IMR-90 (cell line): Measurements from ENCODE around the gene TCF12. TPM values are rescaled to one million over a fixed set of nuclear protein-coding genes. Genes with fewer than 3 reads are reported as not detected.

Experiments
- ATAC-seq: fragments of 200-7000 bp; cut with Tn5 transposase; 2 replicates; pipeline ENCODE4 v1.9.1; 2020; ENCODE audit warnings: low read depth, mild to moderate bottlenecking, moderate library complexity
- BruUV-seq: library from RNA; stranded (reverse); fragments of 400-500 nt; replicated peaks from 2 replicates; lab custom pipeline; 2021; lab: Mats Ljungman, UMichigan
- CTCF ChIA-PET: fragments of 300-600 bp; formaldehyde crosslinking; extraction: SDS; loops from one replicate; lab custom pipeline; 2021; ENCODE audit warnings: antibody characterized with exemption; lab: Yijun Ruan, JAX
- POLR2A ChIA-PET: fragments of 300-600 bp; sonication (Branson Sonifier 250); formaldehyde crosslinking; loops from one replicate; lab custom pipeline; 2022; ENCODE audit warnings: antibody characterized with exemption; ENCODE audit not compliant: unreplicated experiment; lab: Charles Lee
- DNase-seq: peaks from one replicate; pipeline ENCODE4 v3.0.0; 2013
- H2AFZ ChIP-seq: replicated peaks from 2 replicates; pipeline ENCODE3; 2013; ENCODE audit warnings: low read length, mild to moderate bottlenecking; ENCODE audit not compliant: poor library complexity
- H2AK5ac ChIP-seq: 2 replicates; pipeline ENCODE4 v1.6.1; 2013; ENCODE audit warnings: low read depth, low read length, inconsistent platforms
- H2AK9ac ChIP-seq: replicated peaks from 2 replicates; pipeline ENCODE3; 2013; ENCODE audit warnings: mild to moderate bottlenecking, low read depth, low read length, moderate library complexity; ENCODE audit not compliant: poor library complexity
- H2BK120ac ChIP-seq: 2 replicates; pipeline ENCODE4 v1.6.1; 2013; ENCODE audit warnings: low read depth, low read length, inconsistent platforms
- H2BK15ac ChIP-seq: 3 replicates; pipeline ENCODE4 v1.6.1; 2013; ENCODE audit warnings: low read depth, low read length, inconsistent platforms
- H2BK20ac ChIP-seq: 2 replicates; pipeline ENCODE4 v1.6.1; 2013; ENCODE audit warnings: low read depth, mild to moderate bottlenecking, inconsistent platforms, low read length, moderate library complexity
- H2BK5ac ChIP-seq: 2 replicates; pipeline ENCODE4 v1.6.1; 2013; ENCODE audit warnings: mild to moderate bottlenecking, low read depth, low read length, inconsistent platforms; ENCODE audit not compliant: poor library complexity, severe bottlenecking
- H3K14ac ChIP-seq: replicated peaks from 2 replicates; pipeline ENCODE4 v1.6.1; 2013; ENCODE audit warnings: low read depth, low read length, inconsistent platforms
- H3K18ac ChIP-seq: 2 replicates; pipeline ENCODE4 v1.6.1; 2013; ENCODE audit warnings: low read depth, low read length, control low read depth
- H3K23ac ChIP-seq: 2 replicates; pipeline ENCODE4 v1.6.1; 2013; ENCODE audit warnings: low read depth, low read length, inconsistent platforms
- H3K27ac ChIP-seq: 2 replicates; pipeline ENCODE4 v1.5.1; 2013; ENCODE audit warnings: mild to moderate bottlenecking, control low read depth, low read length; ENCODE audit not compliant: insufficient read depth
- H3K27me3 ChIP-seq: 2 replicates; pipeline ENCODE4 v1.6.1; 2013; ENCODE audit warnings: low read length; ENCODE audit not compliant: control insufficient read depth, insufficient read depth
- H3K36me3 ChIP-seq: 2 replicates; pipeline ENCODE4 v1.6.1; 2013; ENCODE audit warnings: low read length, mixed read lengths; ENCODE audit not compliant: control insufficient read depth, insufficient read depth
- H3K4ac ChIP-seq: 2 replicates; pipeline ENCODE4 v1.6.1; 2013; ENCODE audit warnings: low read depth, low read length, inconsistent platforms
- H3K4me1 ChIP-seq: 2 replicates; pipeline ENCODE4 v1.6.1; 2013; ENCODE audit warnings: low read length, mixed read lengths; ENCODE audit not compliant: control insufficient read depth, insufficient read depth
- H3K4me2 ChIP-seq: 2 replicates; pipeline ENCODE4 v1.6.1; 2013; ENCODE audit warnings: low read depth, mild to moderate bottlenecking, control low read depth, low read length, moderate library complexity
- H3K4me3 ChIP-seq: 2 replicates; pipeline ENCODE4 v1.5.1; 2013; ENCODE audit warnings: low read depth, mild to moderate bottlenecking, control low read depth, low read length, moderate library complexity; ENCODE audit not compliant: insufficient read depth
- H3K56ac ChIP-seq: 2 replicates; pipeline ENCODE4 v1.6.1; 2013; ENCODE audit warnings: low read length, inconsistent platforms; ENCODE audit not compliant: insufficient read depth; ENCODE audit errors: extremely low read depth
- H3K79me1 ChIP-seq, 2 experiments: 2 replicates each; pipeline ENCODE4 v1.6.1; 2013; ENCODE audit warnings: low read length in 2 of 2, inconsistent platforms in 1 of 2, low read depth in 1 of 2
- H3K9ac ChIP-seq: 2 replicates; pipeline ENCODE4 v1.6.1; 2013; ENCODE audit warnings: low read depth, low read length, control low read depth
- H3K9me1 ChIP-seq: 2 replicates; pipeline ENCODE4 v1.6.1; 2013; ENCODE audit warnings: low read length, inconsistent platforms; ENCODE audit not compliant: insufficient read depth
- H3K9me3 ChIP-seq: 2 replicates; pipeline ENCODE4 v1.6.1; 2013; ENCODE audit warnings: low read length; ENCODE audit not compliant: control insufficient read depth, insufficient read depth
- H4K20me1 ChIP-seq: 2 replicates; pipeline ENCODE4 v1.6.1; 2013; ENCODE audit warnings: low read length, inconsistent platforms; ENCODE audit not compliant: insufficient read depth
- H4K5ac ChIP-seq: 2 replicates; pipeline ENCODE4 v1.6.1; 2013; ENCODE audit warnings: mild to moderate bottlenecking, low read depth, low read length, control low read depth
- H4K8ac ChIP-seq, 2 experiments: 2 replicates each; pipeline ENCODE4 v1.6.1; 2013; ENCODE audit warnings: low read depth in 2 of 2, low read length in 2 of 2, control low read depth in 1 of 2, inconsistent platforms in 1 of 2
- H4K91ac ChIP-seq: 2 replicates; pipeline ENCODE4 v1.6.1; 2013; ENCODE audit warnings: low read depth, low read length, inconsistent platforms; ENCODE audit not compliant: insufficient read depth
- BHLHE40 ChIP-seq: fragments of 150-350 bp; IDR thresholded peaks from 2 replicates; pipeline ENCODE4 v1.6.1; 2016; ENCODE audit warnings: mild to moderate bottlenecking, low read depth, low read length
- CTCF ChIP-seq: conservative IDR thresholded peaks from 2 replicates; pipeline ENCODE4 v1.5.1; 2012; ENCODE audit warnings: mild to moderate bottlenecking, low read depth, low read length, improper control_type of control experiment
- FOS ChIP-seq: fragments of 150-350 bp; IDR thresholded peaks from 2 replicates; pipeline ENCODE4 v1.6.1; 2016; ENCODE audit warnings: low read depth, low read length
- MAFK ChIP-seq: IDR thresholded peaks from 2 replicates; pipeline ENCODE4 v1.6.1; 2012; ENCODE audit warnings: low read depth, low read length, improper control_type of control experiment
- MAZ ChIP-seq: IDR thresholded peaks from 2 replicates; pipeline ENCODE4 v1.6.1; 2012; ENCODE audit warnings: low read depth, mild to moderate bottlenecking, low read length, improper control_type of control experiment, moderate library complexity, borderline replicate concordance
- MXI1 ChIP-seq: IDR thresholded peaks from 2 replicates; pipeline ENCODE4 v1.6.1; 2012; ENCODE audit warnings: low read depth, mild to moderate bottlenecking, low read length, moderate library complexity, borderline replicate concordance
- RCOR1 ChIP-seq: IDR thresholded peaks from 2 replicates; pipeline ENCODE4 v1.6.1; 2012; ENCODE audit warnings: mild to moderate bottlenecking, low read length, improper control_type of control experiment; ENCODE audit not compliant: insufficient replicate concordance
- SMC3 ChIP-seq: fragments of 150-350 bp; IDR thresholded peaks from 2 replicates; pipeline ENCODE4 v1.6.1; 2016; ENCODE audit warnings: low read depth, mild to moderate bottlenecking, antibody characterized with exemption, low read length, moderate library complexity
- WGBS, 2 experiments: methylation state at CpG; one replicate each; pipeline versions ENCODE4 v1.1.5 to v1.1.7; 2013; ENCODE audit warnings: missing lambda C conversion rate in 2 of 2; ENCODE audit not compliant: insufficient read length in 1 of 2; ENCODE audit errors: extremely low coverage in 2 of 2; 5-methylcytosine and 5-hydroxymethylcytosine counted together
- dilution Hi-C: fragments of 300-500 bp; cut with HindIII; formaldehyde crosslinking; loops from one replicate; pipeline ENCODE4 v1.14.3; 2018; ENCODE audit warnings: low sequenced_read_pairs; ENCODE audit not compliant: unreplicated experiment
- in situ Hi-C: fragments of 300-500 bp; cut with MboI; formaldehyde crosslinking; loops from 3 replicates; pipeline ENCODE4 v1.14.3; 2019; ENCODE audit warnings: low sequenced_read_pairs, inconsistent platforms, mixed read lengths
- intact Hi-C: fragments of 100-400 bp; cut with micrococcal nuclease; formaldehyde crosslinking; loops from 2 replicates; pipeline ENCODE4 v1.10.0; 2022
- polyA plus RNA-seq, 3 experiments: library from polyadenylated mRNA; depleted of rRNA; stranded (reverse); fragments of >200 nt; gene quantifications; 2 replicates each; pipeline ENCODE4 v1.2.3, GENCODE V29; 2012; ENCODE audit warnings: low replicate concordance in 1 of 3
- total RNA-seq: library from RNA; depleted of rRNA; stranded (reverse); fragments of >200 nt; gene quantifications from 2 replicates; pipeline ENCODE4 v1.2.3, GENCODE V29; 2012

TCF12 gene
- total and polyA plus RNA-seq, 2 of the 4 experiments (the other 2 are of a cell fraction), result 79.4 to 160 TPM

DNA sequence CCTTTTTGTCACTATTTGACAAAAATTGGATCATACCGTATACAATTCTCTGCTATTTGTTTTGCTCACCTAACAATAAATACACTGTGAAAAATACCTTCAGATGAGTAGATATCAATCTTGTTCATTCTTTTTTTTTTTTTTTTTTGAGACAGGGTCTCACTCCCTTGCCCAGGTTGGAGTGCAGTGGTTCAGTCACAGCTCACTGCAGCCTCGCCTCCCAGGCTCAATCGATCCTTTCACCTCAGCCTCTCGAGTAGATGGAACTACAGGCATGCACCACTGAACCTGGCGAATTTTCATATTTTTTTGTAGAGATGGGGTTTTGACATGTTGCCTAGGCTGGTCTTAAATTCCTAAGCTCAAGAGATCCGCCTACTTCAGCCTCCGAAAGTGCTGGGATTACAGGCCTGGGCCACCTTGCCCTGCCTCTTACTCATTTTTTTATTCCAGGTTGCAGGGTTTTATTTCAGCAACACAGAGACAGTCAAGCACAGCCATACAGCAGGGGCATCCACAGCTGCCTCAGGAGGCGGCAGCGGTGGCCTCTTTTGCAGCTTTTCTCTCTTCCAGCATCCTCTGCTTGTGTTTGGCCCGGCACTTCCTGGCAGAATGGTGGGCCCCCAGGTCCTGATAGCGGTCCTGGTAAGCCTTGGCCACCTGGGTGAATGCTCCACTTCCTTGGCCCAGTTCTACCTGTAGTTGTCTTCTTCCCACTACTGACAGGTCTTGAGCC is 406.7 kb downstream of the TCF12 start:
- in situ Hi-C loops, result no loop called here
- POLR2A ChIA-PET, result no interaction called here
- Histone ChIP-seq H3K4me1 (peaks cover 5% of the 10 kb centered on the region), H2AFZ (no peak overlapping the region), H3K9ac (no peak overlapping the region), H3K14ac (no peak overlapping the region), H2BK5ac (no peak overlapping the region), H2AK9ac (no peak overlapping the region), H2AK5ac (no peak overlapping the region), H3K27me3 (no peaks in the 10 kb centered on the region), H3K9me1 (peaks cover 14% of the 10 kb centered on the region), H3K9me3 (no peaks in the 10 kb centered on the region), H2BK15ac (no peak overlapping the region), H3K56ac (no peak overlapping the region), H2BK120ac (no peak overlapping the region; the same call in 1 of the 2 replicates), H4K20me1 (no peaks in the 10 kb centered on the region), H3K36me3 (no peaks in the 10 kb centered on the region), H3K79me1 (no peaks in the 10 kb centered on the region), H3K23ac (no peak overlapping the region), H3K27ac (no peak overlapping the region), H3K4me2 (no peak overlapping the region), H3K18ac (no peak overlapping the region), H3K4ac (no peak overlapping the region), H4K8ac (no peak overlapping the region), H2BK20ac (0 out of 2 replicates have a peak overlapping the region, but pooled peaks have one; percentile 1), H3K4me3 (no peak overlapping the region), H4K91ac (0 out of 2 replicates have a peak overlapping the region, but pooled peaks have one; percentile 9), H4K5ac (no peak overlapping the region)
- BruUV-seq, result no TSS peak
- TF ChIP-seq BHLHE40, result no peak
- no peak for TF ChIP-seq MAZ
- TF ChIP-seq RCOR1, result no peak
- TF ChIP-seq MAFK, result no peak
- no peak for TF ChIP-seq CTCF
- TF ChIP-seq FOS, result no peak
- no peak for TF ChIP-seq SMC3
- no peak for TF ChIP-seq MXI1
- dilution Hi-C loops, result loop anchor here (25.0 kb wide), 1 partner anchor 212 kb away; no protein-coding TSS in a partner anchor
- intact Hi-C loops, result loop anchor here (5.0 kb wide), 2 partner anchors 103 to 173 kb away; no protein-coding TSS in a partner anchor
- CTCF ChIA-PET, result no interaction called here
- ATAC-seq, result no peak
- WGBS, 2 experiments, result 92% methylated on average over 6 of the region's 11 CpGs; no CpG with 5 or more reads in 1 of the 2 experiments
- no peak for DNase-seq
